Measurements from ENCODE around the gene CCDC85A. TPM values are rescaled to one million over a fixed set of nuclear protein-coding genes. Genes with fewer than 3 reads are reported as not detected.
"Not testable (repeated sequence)": the region's sequence is repeated elsewhere in the genome, so short reads cannot be mapped to it uniquely, and the experiment has no call there.

The CCDC85A gene
- total and polyA plus RNA-seq, 9 donors: 0.17 to 6.8 (median 0.65) TPM

GRCh38 chr2:56148825-56149224 lies 35.0 kb upstream of the CCDC85A start:
- no peak for DNase-seq

DNA sequence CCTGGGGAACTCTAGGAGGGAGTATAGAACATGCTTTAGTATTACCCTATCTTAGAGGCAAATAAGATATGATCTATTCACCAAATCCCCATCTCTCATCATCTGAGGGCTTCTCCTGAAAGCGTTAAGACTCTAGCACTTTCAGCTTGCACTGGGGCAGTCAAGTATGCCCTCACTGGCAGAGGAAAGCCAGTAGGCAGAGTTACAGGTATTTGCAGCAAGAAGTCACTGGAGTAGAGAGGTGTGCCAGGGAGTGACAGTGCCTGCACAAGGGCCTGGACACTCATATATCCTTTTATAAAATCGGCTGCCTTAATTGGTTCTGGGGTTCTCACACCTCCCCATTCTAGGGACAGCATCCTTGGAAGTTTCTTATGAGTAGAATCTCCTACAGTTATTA lies 31.9 kb upstream of the CCDC85A start:
- Histone ChIP-seq H3K4me1 (ENCODE audit: insufficient read depth) (no peaks in the 10 kb centered on the region), H3K27me3 (no peaks in the 10 kb centered on the region), H3K27ac (no peak overlapping the region), H3K4me3 (no peak overlapping the region), H3K9me3 (no peaks in the 10 kb centered on the region), H3K36me3 (no peaks in the 10 kb centered on the region)
- WGBS, 3 donors: 75 to 84% (median 83%) methylated on average over 2 of the region's 2 CpGs
- intact Hi-C loops (cut with DNase I): no loop called here
- DNase-seq: no peak
- TF ChIP-seq POLR2A (IDR thresholded peaks at IDR 0.05): no peak
- TF ChIP-seq EP300 (IDR thresholded peaks at IDR 0.05): no peak
- TF ChIP-seq, protein P1, sequence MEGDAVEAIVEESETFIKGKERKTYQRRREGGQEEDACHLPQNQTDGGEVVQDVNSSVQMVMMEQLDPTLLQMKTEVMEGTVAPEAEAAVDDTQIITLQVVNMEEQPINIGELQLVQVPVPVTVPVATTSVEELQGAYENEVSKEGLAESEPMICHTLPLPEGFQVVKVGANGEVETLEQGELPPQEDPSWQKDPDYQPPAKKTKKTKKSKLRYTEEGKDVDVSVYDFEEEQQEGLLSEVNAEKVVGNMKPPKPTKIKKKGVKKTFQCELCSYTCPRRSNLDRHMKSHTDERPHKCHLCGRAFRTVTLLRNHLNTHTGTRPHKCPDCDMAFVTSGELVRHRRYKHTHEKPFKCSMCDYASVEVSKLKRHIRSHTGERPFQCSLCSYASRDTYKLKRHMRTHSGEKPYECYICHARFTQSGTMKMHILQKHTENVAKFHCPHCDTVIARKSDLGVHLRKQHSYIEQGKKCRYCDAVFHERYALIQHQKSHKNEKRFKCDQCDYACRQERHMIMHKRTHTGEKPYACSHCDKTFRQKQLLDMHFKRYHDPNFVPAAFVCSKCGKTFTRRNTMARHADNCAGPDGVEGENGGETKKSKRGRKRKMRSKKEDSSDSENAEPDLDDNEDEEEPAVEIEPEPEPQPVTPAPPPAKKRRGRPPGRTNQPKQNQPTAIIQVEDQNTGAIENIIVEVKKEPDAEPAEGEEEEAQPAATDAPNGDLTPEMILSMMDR (IDR thresholded peaks at IDR 0.05): no peak

More at GRCh38 chr2:56148825-56149224, 35.0 kb upstream of the CCDC85A start:
- intact Hi-C loops (cut with DNase I): no loop called here
- no peak for TF ChIP-seq POLR2A (IDR thresholded peaks at IDR 0.05)
- TF ChIP-seq, protein P1 (IDR thresholded peaks at IDR 0.05): no peak
- TF ChIP-seq EP300 (IDR thresholded peaks at IDR 0.05): no peak
- Histone ChIP-seq H3K4me1 (ENCODE audit: insufficient read depth) (no peaks in the 10 kb centered on the region), H3K27ac (no peak overlapping the region), H3K27me3 (no peaks in the 10 kb centered on the region), H3K4me3 (no peak overlapping the region), H3K9me3 (no peaks in the 10 kb centered on the region), H3K36me3 (no peaks in the 10 kb centered on the region)
- 49 to 56% (median 52%) methylated on average over 3 of the region's 3 CpGs for WGBS, 3 donors

DNA sequence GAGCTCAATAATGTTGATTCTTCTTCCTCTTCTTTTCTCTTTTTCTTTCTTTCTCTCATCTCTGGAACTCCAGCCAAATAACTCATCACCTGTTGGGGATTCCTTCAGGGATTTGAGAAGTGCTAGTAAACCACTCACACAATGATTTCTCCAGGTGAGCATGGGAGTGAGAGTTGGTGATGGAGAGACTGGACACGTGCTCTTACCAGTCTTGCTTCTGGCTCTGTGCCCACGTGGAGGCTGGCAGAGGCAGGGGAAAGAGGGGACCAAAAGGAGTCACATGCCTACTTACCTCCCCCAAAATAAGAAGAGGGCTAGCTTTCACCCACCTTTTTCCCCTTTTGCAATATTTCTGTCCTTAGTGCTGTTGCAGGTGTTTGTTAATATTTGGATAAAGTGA lies 28.6 kb upstream of the CCDC85A start:
- Histone ChIP-seq H3K36me3 (no peaks in the 10 kb centered on the region), H3K27me3 (no peaks in the 10 kb centered on the region), H3K27ac (no peak overlapping the region), H3K9me3 (no peaks in the 10 kb centered on the region), H3K4me1 (ENCODE audit: insufficient read depth) (no peaks in the 10 kb centered on the region), H3K4me3 (no peak overlapping the region)
- 25 to 38% (median 30%) methylated on average over 2 of the region's 2 CpGs for WGBS, 3 donors
- no peak for DNase-seq
- TF ChIP-seq EP300 (IDR thresholded peaks at IDR 0.05) (no peak), POLR2A (IDR thresholded peaks at IDR 0.05) (no peak)
- TF ChIP-seq, protein P1 (IDR thresholded peaks at IDR 0.05): no peak
- intact Hi-C loops (cut with DNase I): no loop called here

DNA sequence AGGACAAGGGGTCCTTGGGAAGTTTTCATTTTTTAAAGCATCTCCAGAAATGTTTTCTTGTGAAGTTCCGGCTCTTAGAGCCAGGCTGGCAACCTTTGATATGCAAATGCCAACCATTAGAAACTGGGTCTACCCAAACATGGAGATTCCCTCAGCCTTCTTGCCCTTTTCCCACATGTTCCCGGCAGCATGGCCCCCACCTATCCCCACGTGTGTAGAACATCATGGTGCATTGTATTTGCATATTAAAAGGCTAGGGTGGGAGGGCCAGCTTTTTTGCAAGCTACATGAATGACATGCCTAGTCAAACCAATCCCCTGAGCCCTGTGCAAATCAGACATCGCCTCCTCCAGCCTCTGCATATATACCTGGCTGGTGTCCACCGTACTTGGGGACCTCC lies 23.9 kb upstream of the CCDC85A start:
- H3K4me3 ChIP-seq; H3K4me1 ChIP-seq (ENCODE audit: insufficient read depth); H3K27ac ChIP-seq; H3K27me3 ChIP-seq; DNase-seq; H3K36me3 ChIP-seq; H3K9me3 ChIP-seq; intact Hi-C loops (cut with DNase I): not testable (repeated sequence)
- 60 to 65% (median 63%) methylated on average over 5 of the region's 5 CpGs for WGBS, 3 donors

DNA sequence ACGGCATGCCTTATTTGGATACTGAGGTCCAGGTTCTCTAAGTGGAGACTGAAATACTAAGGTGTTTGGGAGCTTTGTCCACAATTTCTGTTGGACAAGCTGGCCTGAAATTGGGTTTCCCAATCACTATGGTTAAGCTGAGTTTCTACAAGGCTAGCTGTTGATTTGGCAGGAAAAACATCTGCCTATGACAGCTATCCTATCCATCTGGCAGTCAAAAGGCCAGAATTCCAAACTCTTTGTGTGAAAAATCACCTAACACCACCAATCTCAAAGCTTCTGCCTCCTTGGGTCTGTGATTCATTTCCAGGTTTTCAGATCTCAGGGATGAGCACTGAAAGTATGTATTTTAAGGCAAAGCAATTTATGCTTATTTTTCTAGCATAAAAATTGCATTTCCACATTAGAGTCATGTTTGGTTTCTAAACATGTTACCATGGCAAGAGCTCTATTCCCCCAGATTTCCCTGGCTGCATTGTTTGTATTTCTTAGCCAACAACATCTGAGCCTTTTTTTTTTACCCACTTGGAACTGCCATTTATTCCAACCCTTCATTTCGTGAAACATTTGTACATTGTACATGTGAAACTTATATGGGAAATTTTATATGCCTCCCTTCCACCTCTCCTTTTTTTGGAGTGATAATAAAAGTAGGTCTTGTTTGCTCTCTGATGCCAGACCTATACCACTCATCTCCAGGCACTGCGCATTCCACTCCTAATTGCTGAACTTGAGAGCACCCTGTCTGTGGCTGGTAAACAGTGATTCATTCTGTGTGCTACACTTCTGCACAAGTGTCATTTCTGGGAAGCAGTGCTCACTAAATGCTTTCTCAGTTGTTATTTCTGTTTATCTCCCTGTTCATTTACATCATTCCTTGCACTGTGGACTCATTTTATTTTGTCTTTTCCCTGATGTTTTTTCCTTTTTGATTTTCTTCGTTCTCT lies 15.9 kb upstream of the CCDC85A start:
- Histone ChIP-seq H3K27ac (no peak overlapping the region), H3K4me1 (ENCODE audit: insufficient read depth) (no peaks in the 10 kb centered on the region), H3K4me3 (no peak overlapping the region), H3K9me3 (no peaks in the 10 kb centered on the region), H3K27me3 (no peaks in the 10 kb centered on the region), H3K36me3 (no peaks in the 10 kb centered on the region)
- intact Hi-C loops (cut with DNase I): no loop called here
- 66 to 70% (median 68%) methylated on average over 4 of the region's 4 CpGs for WGBS, 3 donors
- no peak for DNase-seq
- TF ChIP-seq POLR2A (IDR thresholded peaks at IDR 0.05) (no peak), EP300 (IDR thresholded peaks at IDR 0.05) (no peak)
- TF ChIP-seq, protein P1 (IDR thresholded peaks at IDR 0.05): no peak

All from ovary (tissue), 9 donors.